ENCODE results near the gene MYMK.

The MYMK gene

DNA sequence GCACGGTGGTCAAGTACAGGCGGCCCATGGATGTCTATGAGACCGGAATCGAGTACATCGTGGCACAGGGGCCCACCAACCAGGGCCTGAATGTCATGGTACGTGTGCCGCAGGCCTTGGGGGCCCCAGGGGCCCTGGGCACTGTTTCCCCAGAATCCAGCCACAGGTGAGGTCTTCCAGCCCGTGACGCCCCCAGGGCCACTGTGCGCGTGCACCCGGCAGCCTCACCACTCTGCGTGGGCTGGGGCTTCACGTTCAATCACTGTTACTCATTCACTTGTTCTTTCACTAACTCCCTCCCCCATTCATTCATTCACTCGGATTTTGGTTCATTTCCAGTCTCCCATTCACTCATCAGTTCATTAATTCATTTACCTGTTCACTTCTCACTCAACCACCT lies 22.4 kb upstream of the MYMK start:
- DNase-seq (ENCODE audit: low read depth): no peak
- H3K4me3 ChIP-seq (ENCODE audit: low read depth, low read length): no peak overlapping the region
- TF ChIP-seq, protein P1, sequence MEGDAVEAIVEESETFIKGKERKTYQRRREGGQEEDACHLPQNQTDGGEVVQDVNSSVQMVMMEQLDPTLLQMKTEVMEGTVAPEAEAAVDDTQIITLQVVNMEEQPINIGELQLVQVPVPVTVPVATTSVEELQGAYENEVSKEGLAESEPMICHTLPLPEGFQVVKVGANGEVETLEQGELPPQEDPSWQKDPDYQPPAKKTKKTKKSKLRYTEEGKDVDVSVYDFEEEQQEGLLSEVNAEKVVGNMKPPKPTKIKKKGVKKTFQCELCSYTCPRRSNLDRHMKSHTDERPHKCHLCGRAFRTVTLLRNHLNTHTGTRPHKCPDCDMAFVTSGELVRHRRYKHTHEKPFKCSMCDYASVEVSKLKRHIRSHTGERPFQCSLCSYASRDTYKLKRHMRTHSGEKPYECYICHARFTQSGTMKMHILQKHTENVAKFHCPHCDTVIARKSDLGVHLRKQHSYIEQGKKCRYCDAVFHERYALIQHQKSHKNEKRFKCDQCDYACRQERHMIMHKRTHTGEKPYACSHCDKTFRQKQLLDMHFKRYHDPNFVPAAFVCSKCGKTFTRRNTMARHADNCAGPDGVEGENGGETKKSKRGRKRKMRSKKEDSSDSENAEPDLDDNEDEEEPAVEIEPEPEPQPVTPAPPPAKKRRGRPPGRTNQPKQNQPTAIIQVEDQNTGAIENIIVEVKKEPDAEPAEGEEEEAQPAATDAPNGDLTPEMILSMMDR (conservative IDR thresholded peaks at IDR 0.05; ENCODE audit: low read depth, low read length): no peak

DNA sequence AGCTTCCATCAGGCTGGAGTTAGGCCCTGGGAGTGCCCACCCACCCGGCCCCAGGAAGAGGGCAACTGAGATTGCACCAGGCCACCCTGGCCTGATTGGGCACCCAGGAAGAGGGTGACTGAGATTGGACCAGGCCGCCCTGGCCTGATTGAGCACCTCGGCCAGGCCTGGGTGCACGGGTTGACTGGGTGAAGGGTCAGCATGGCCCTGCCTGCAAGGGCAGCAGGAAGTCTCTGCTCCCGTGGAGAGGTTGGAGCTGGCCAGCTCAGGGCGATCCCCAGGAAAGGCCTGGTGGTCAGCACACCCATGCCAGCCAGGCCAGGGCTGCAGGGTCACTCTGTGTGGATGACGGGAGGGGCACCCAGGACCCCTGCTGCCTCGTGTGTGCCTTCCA lies 21.5 kb upstream of the MYMK start:
- TF ChIP-seq, protein P1 (conservative IDR thresholded peaks at IDR 0.05; ENCODE audit: low read depth, low read length): no peak

GRCh38 chr9:133545494-133546286 lies 20.9 kb upstream of the MYMK start:
- DNase-seq (ENCODE audit: low read depth): no peak
- H3K4me3 ChIP-seq (ENCODE audit: low read depth, low read length): no peak overlapping the region
- TF ChIP-seq, protein P1 (conservative IDR thresholded peaks at IDR 0.05; ENCODE audit: low read depth, low read length): no peak

More for the DNA sequence above, 21.5 kb upstream of the MYMK start:
- no peak for DNase-seq (ENCODE audit: low read depth)
- no peak overlapping the region for H3K4me3 ChIP-seq (ENCODE audit: low read depth, low read length)

GRCh38 chr9:133543772-133544467 lies 19.2 kb upstream of the MYMK start:
- no peak overlapping the region for H3K4me3 ChIP-seq (ENCODE audit: low read depth, low read length)
- DNase-seq (ENCODE audit: low read depth): no peak
- TF ChIP-seq, protein P1 (conservative IDR thresholded peaks at IDR 0.05; ENCODE audit: low read depth, low read length): no peak

DNA sequence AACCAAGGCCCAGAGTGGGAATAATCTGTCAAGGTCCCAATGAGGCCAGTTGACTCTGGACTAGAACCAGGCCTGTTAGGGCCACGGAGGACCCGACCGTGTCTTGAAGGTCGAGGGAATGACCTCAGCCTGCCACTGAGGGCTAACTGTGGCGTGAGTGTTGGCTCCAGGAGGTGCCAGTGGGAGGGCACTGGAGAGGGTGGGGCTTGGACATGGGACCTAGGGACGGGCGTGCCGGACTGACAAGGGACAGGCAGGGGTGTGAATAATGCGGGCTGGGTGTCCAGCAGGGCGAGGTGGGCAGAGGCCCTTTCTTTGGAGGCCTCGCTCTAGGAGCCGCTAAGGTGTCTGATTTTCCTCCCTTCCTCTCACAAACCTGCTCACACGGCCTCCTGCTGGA lies 17.2 kb upstream of the MYMK start:
- H3K4me3 ChIP-seq (ENCODE audit: low read depth, low read length): no peak overlapping the region
- TF ChIP-seq, protein P1 (conservative IDR thresholded peaks at IDR 0.05; ENCODE audit: low read depth, low read length): no peak
- DNase-seq (ENCODE audit: low read depth): no peak

DNA sequence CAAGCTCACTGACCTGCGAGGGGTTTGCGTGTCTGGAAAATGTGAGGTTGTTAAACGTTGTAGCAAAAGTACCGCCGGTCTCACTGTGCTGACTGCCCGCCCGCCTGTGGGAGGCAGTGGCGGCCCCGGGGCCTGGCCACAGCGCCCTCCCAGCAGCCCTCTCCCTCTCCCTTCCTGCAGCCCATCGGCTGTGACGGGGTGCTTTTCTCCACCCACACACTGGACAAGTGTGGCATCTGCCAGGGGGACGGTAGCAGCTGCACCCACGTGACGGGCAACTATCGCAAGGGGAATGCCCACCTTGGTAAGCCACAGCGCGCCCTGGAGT lies 15.9 kb upstream of the MYMK start:
- DNase-seq (ENCODE audit: low read depth): no peak
- no peak overlapping the region for H3K4me3 ChIP-seq (ENCODE audit: low read depth, low read length)
- TF ChIP-seq, protein P1 (conservative IDR thresholded peaks at IDR 0.05; ENCODE audit: low read depth, low read length): no peak

Data from choroid plexus epithelial cell (primary cell).